GM23338 (cell line): Measurements from ENCODE around the gene SOS1.

Experiments
- CREB1 ChIP-seq: fragments of 250-450 bp; sonication (Bioruptor Pico); IDR thresholded peaks from 2 replicates; pipeline ENCODE4 v1.5.0; 2020; ENCODE audit warnings: low read depth, mild to moderate bottlenecking, moderate library complexity
- EZH2 ChIP-seq: fragments of 200-600 bp; sonication (generic); IDR thresholded peaks from one replicate; pipeline ENCODE4 v1.8.0; 2017; ENCODE audit warnings: antibody characterized with exemption, mild to moderate bottlenecking, low read depth; ENCODE audit not compliant: unreplicated experiment
- EZH2phosphoT487 ChIP-seq: fragments of 200-600 bp; sonication (generic); IDR thresholded peaks from one replicate; pipeline ENCODE4 v1.8.1; 2018; ENCODE audit warnings: antibody characterized with exemption; ENCODE audit not compliant: unreplicated experiment
- TF ChIP-seq, protein P1 (sequence below), 2 experiments: fragments of 200-600 bp in 1 of 2; sonication (generic) in 1 of 2; conservative IDR thresholded peaks; 2 replicates each; pipeline versions ENCODE4 v1.5.1 to v1.6.1; 2016 to 2017; ENCODE audit warnings: antibody characterized with exemption in 2 of 2, low read depth in 2 of 2, mild to moderate bottlenecking in 2 of 2, moderate library complexity in 1 of 2
- TF ChIP-seq, protein P2 (sequence below): IDR thresholded peaks from one replicate; pipeline ENCODE4 v1.6.1; 2018; ENCODE audit warnings: antibody characterized with exemption; ENCODE audit not compliant: unreplicated experiment

DNA sequence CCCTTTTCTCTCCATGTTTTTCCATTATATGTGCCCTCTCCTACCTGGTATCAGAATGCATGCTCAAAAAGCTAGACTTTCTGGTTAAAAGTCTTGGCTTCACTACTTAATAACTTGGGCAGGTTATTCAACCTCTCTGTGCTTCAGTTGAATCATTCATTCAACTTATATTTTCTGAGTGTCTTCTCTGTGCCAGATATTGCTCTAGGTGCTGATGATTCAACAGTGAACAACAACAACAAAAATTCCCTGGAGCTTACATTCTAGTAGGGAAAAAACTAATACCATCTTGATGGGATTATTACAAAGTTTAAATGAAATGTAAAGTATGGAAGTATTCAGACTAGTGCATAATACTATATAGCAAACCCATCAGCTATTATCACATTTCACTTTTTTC, 55.2 kb downstream of the SOS1 start:
- TF ChIP-seq, protein P1, sequence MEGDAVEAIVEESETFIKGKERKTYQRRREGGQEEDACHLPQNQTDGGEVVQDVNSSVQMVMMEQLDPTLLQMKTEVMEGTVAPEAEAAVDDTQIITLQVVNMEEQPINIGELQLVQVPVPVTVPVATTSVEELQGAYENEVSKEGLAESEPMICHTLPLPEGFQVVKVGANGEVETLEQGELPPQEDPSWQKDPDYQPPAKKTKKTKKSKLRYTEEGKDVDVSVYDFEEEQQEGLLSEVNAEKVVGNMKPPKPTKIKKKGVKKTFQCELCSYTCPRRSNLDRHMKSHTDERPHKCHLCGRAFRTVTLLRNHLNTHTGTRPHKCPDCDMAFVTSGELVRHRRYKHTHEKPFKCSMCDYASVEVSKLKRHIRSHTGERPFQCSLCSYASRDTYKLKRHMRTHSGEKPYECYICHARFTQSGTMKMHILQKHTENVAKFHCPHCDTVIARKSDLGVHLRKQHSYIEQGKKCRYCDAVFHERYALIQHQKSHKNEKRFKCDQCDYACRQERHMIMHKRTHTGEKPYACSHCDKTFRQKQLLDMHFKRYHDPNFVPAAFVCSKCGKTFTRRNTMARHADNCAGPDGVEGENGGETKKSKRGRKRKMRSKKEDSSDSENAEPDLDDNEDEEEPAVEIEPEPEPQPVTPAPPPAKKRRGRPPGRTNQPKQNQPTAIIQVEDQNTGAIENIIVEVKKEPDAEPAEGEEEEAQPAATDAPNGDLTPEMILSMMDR (conservative IDR thresholded peaks at IDR 0.05; ENCODE audit: low read depth in 2 of 2), result no peak
- TF ChIP-seq CREB1, result no peak
- TF ChIP-seq, protein P2, sequence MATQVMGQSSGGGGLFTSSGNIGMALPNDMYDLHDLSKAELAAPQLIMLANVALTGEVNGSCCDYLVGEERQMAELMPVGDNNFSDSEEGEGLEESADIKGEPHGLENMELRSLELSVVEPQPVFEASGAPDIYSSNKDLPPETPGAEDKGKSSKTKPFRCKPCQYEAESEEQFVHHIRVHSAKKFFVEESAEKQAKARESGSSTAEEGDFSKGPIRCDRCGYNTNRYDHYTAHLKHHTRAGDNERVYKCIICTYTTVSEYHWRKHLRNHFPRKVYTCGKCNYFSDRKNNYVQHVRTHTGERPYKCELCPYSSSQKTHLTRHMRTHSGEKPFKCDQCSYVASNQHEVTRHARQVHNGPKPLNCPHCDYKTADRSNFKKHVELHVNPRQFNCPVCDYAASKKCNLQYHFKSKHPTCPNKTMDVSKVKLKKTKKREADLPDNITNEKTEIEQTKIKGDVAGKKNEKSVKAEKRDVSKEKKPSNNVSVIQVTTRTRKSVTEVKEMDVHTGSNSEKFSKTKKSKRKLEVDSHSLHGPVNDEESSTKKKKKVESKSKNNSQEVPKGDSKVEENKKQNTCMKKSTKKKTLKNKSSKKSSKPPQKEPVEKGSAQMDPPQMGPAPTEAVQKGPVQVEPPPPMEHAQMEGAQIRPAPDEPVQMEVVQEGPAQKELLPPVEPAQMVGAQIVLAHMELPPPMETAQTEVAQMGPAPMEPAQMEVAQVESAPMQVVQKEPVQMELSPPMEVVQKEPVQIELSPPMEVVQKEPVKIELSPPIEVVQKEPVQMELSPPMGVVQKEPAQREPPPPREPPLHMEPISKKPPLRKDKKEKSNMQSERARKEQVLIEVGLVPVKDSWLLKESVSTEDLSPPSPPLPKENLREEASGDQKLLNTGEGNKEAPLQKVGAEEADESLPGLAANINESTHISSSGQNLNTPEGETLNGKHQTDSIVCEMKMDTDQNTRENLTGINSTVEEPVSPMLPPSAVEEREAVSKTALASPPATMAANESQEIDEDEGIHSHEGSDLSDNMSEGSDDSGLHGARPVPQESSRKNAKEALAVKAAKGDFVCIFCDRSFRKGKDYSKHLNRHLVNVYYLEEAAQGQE, result no peak
- no peak for TF ChIP-seq EZH2
- TF ChIP-seq EZH2phosphoT487, result no peak
